ENCODE measurements around the gene ZEB1. TPM values are rescaled to one million over a fixed set of nuclear protein-coding genes. Genes with fewer than 3 reads are reported as not detected.

The ZEB1 gene
- total and polyA plus RNA-seq, 2 of the 4 experiments (the other 2 are of a cell fraction), result 23.7 to 108 TPM

- CTCF ChIA-PET, result no interaction called here
- no peak for ATAC-seq (ENCODE audit: low read depth)
- no peak overlapping the region for H3K27ac ChIP-seq (ENCODE audit: insufficient read depth, low read length)
- H2BK15ac ChIP-seq (ENCODE audit: low read depth, low read length), result no peak overlapping the region
- H3K56ac ChIP-seq (ENCODE audit: extremely low read depth, insufficient read depth, low read length), result no peak overlapping the region
- dilution Hi-C loops (cut with HindIII; ENCODE audit: low sequenced_read_pairs, unreplicated experiment), result no loop called here
- peak overlapping the region; percentile 33; the same call in 1 of the 2 replicates for H2AK5ac ChIP-seq (ENCODE audit: low read depth, low read length)
- H3K18ac ChIP-seq (ENCODE audit: low read depth, low read length), result no peak overlapping the region
- POLR2A ChIA-PET (ENCODE audit: unreplicated experiment), result no interaction called here
- no peak overlapping the region for H2BK20ac ChIP-seq (ENCODE audit: low read depth, low read length)
- H2AK9ac ChIP-seq (replicated peaks; ENCODE audit: low read depth, low read length, poor library complexity), result peak overlapping the region; percentile 69
- no peak overlapping the region for H3K4me3 ChIP-seq (ENCODE audit: insufficient read depth, low read depth, low read length)
- H3K27me3 ChIP-seq (ENCODE audit: control insufficient read depth, insufficient read depth, low read length), result no peaks in the 10 kb centered on the region
- H3K4ac ChIP-seq (ENCODE audit: low read depth, low read length), result no peak overlapping the region; the same call in 1 of the 2 replicates
- peaks cover 19% of the 10 kb centered on the region for H3K9me1 ChIP-seq (ENCODE audit: insufficient read depth, low read length)
- peaks cover 9% of the 10 kb centered on the region for H3K4me1 ChIP-seq (ENCODE audit: control insufficient read depth, insufficient read depth, low read length)
- peak overlapping the region; percentile 69 for H3K14ac ChIP-seq (replicated peaks; ENCODE audit: low read depth, low read length)
- TF ChIP-seq SMC3 (IDR thresholded peaks at IDR 0.05; ENCODE audit: low read depth, low read length), result no peak
- TF ChIP-seq NFE2L2 (IDR thresholded peaks at IDR 0.05; ENCODE audit: low read depth, low read length), result no peak
- H4K91ac ChIP-seq (ENCODE audit: insufficient read depth, low read depth, low read length), result no peak overlapping the region
- H3K23ac ChIP-seq (ENCODE audit: low read depth, low read length), result 0 out of 2 replicates have a peak overlapping the region, but pooled peaks have one; percentile 7
- no peak overlapping the region for H2AFZ ChIP-seq (replicated peaks; ENCODE audit: low read length, poor library complexity)
- no peak overlapping the region for H4K5ac ChIP-seq (ENCODE audit: low read depth, low read length)
- H3K9me3 ChIP-seq (ENCODE audit: control insufficient read depth, insufficient read depth, low read length), result peaks cover 11% of the 10 kb centered on the region
- DNase-seq, result no peak
- H2BK5ac ChIP-seq (ENCODE audit: low read depth, low read length, poor library complexity, severe bottlenecking), result peak overlapping the region; percentile 32
- intact Hi-C loops (cut with micrococcal nuclease), result no loop called here
- 80% methylated on average over 1 of the region's 4 CpGs; no CpG with 5 or more reads in 1 of the 2 experiments for WGBS, 2 experiments (ENCODE audit: extremely low coverage in 2 of 2, insufficient read length in 1 of 2)
- H3K4me2 ChIP-seq (ENCODE audit: low read depth, low read length), result no peak overlapping the region
- in situ Hi-C loops (cut with MboI; ENCODE audit: low sequenced_read_pairs), result loop anchor here (10.0 kb wide), 1 partner anchor 763 kb away; no protein-coding TSS in a partner anchor
- H4K8ac ChIP-seq (ENCODE audit: low read depth in 2 of 2, low read length in 2 of 2), result no peak overlapping the region
- H4K20me1 ChIP-seq (ENCODE audit: insufficient read depth, low read length), result peaks cover 15% of the 10 kb centered on the region
- H3K79me1 ChIP-seq (ENCODE audit: low read depth in 1 of 2, low read length in 2 of 2), result peaks cover 32 to 54% of the 10 kb centered on the region in 2 experiments
- BruUV-seq (replicated peaks), result no TSS peak
- H3K9ac ChIP-seq (ENCODE audit: low read depth, low read length), result no peak overlapping the region
- peak overlapping the region; percentile 16; the same call in 1 of the 2 replicates for H2BK120ac ChIP-seq (ENCODE audit: low read depth, low read length)
- peaks cover 29% of the 10 kb centered on the region for H3K36me3 ChIP-seq (ENCODE audit: control insufficient read depth, insufficient read depth, low read length)
Measured at GRCh38 chr10:31508234-31508633, 189.2 kb downstream of the ZEB1 start.
